ENCODE measurements around the gene PPFIBP2.

PPFIBP2 gene

GRCh38 chr11:7690648-7691047 lies 176.8 kb downstream of the PPFIBP2 start (continued):
- TF ChIP-seq ZNF707 (tag by site-specific recombination; IDR thresholded peaks at IDR 0.05), result no peak
- TF ChIP-seq ZNF626 (tag by site-specific recombination; IDR thresholded peaks at IDR 0.05), result no peak
- no peak for TF ChIP-seq ZNF174 (tag by site-specific recombination; IDR thresholded peaks at IDR 0.05)
- TF ChIP-seq ZNF791 (tag by site-specific recombination; IDR thresholded peaks at IDR 0.05), result no peak
- no peak for TF ChIP-seq ZNF292 (tag by site-specific recombination; IDR thresholded peaks at IDR 0.05; ENCODE audit: borderline replicate concordance, low read depth)
- TF ChIP-seq SCRT2 (tag by site-specific recombination; IDR thresholded peaks at IDR 0.05), result no peak
- TF ChIP-seq OSR2 (tag by site-specific recombination; IDR thresholded peaks at IDR 0.05), result peak; percentile 46; the same call in 1 of the 2 replicates
- TF ChIP-seq ZNF521 (tag by site-specific recombination; IDR thresholded peaks at IDR 0.05), result no peak
- no peak for TF ChIP-seq ZNF274 (IDR thresholded peaks at IDR 0.05; ENCODE audit: low read length)
- no peak for TF ChIP-seq ZNF274 (tag by site-specific recombination; IDR thresholded peaks at IDR 0.05; ENCODE audit: borderline replicate concordance)
- TF ChIP-seq ZEB2 (tag by site-specific recombination; IDR thresholded peaks at IDR 0.05), result peak; percentile 67
- TF ChIP-seq ZNF704 (tag by site-specific recombination; IDR thresholded peaks at IDR 0.05), result no peak
- TF ChIP-seq ZSCAN30 (tag by site-specific recombination; IDR thresholded peaks at IDR 0.05), result peak; percentile 65; the same call in 1 of the 2 replicates
- TF ChIP-seq TCF7L2 (IDR thresholded peaks at IDR 0.05; ENCODE audit: borderline replicate concordance, low read depth, low read length), result peak; percentile 43; the same call in 1 of the 2 replicates
- TF ChIP-seq ZBTB1 (tag by site-specific recombination; IDR thresholded peaks at IDR 0.05), result 0 out of 2 replicates have a peak, but pooled peaks have one; percentile 19
- no peak for TF ChIP-seq MYNN (tag by site-specific recombination; IDR thresholded peaks at IDR 0.05; ENCODE audit: borderline replicate concordance)
- no peak for TF ChIP-seq CTCF (tag by site-specific recombination; IDR thresholded peaks at IDR 0.05)
- TF ChIP-seq ZNF514 (tag by site-specific recombination; IDR thresholded peaks at IDR 0.05), result no peak
- peak; percentile 45 for TF ChIP-seq ZIC2 (tag by site-specific recombination; IDR thresholded peaks at IDR 0.05)
- TF ChIP-seq ZNF280D (tag by site-specific recombination; IDR thresholded peaks at IDR 0.05), result no peak
- TF ChIP-seq ZNF335 (tag by site-specific recombination; conservative IDR thresholded peaks at IDR 0.05), result peak; percentile 25; the same call in 1 of the 2 replicates
- no peak for TF ChIP-seq ELK4 (IDR thresholded peaks at IDR 0.05; ENCODE audit: borderline replicate concordance, low read depth, low read length)
- peak; percentile 14; the same call in 1 of the 2 replicates for TF ChIP-seq ZNF555 (tag by site-specific recombination; conservative IDR thresholded peaks at IDR 0.05)
- TF ChIP-seq PRDM10 (tag by site-specific recombination; IDR thresholded peaks at IDR 0.05), result no peak
- TF ChIP-seq ZNF202 (tag by site-specific recombination; IDR thresholded peaks at IDR 0.05; ENCODE audit: borderline replicate concordance), result no peak
- no peak for TF ChIP-seq ZNF830 (tag by site-specific recombination; IDR thresholded peaks at IDR 0.05; ENCODE audit: low read depth)
- no peak for TF ChIP-seq ZNF324 (tag by site-specific recombination; IDR thresholded peaks at IDR 0.05)
- TF ChIP-seq ZNF175 (tag by site-specific recombination; IDR thresholded peaks at IDR 0.05), result no peak
- TF ChIP-seq ZNF2 (tag by site-specific recombination; IDR thresholded peaks at IDR 0.05), result peak; percentile 72; the same call in 1 of the 2 replicates
- peak; percentile 65; the same call in 1 of the 2 replicates for TF ChIP-seq SCRT1 (tag by site-specific recombination; IDR thresholded peaks at IDR 0.05; ENCODE audit: borderline replicate concordance)
- TF ChIP-seq ZNF426 (tag by site-specific recombination; IDR thresholded peaks at IDR 0.05), result no peak

Data from HEK293 (cell line).